Mammary epithelial cell (primary cell): Measurements from ENCODE around the gene FBXO38.

Experiments
- CTCF ChIP-seq, 2 donors: IDR thresholded peaks in 1 of 2; conservative IDR thresholded peaks in 1 of 2; 2 replicates each; pipeline ENCODE4 v1.5.1; 2011 to 2012; ENCODE audit warnings: inconsistent platforms in 2 of 2, low read length in 2 of 2, mild to moderate bottlenecking in 2 of 2, control low read depth in 1 of 2, low read depth in 1 of 2; ENCODE audit not compliant: insufficient read depth in 1 of 2; ENCODE audit errors: extremely low read depth in 1 of 2
- EZH2 ChIP-seq: IDR thresholded peaks from 2 replicates; pipeline ENCODE4 v1.6.1; 2012; ENCODE audit warnings: low read length, inconsistent platforms, borderline replicate concordance

- TF ChIP-seq EZH2, result no peak
- peak; percentile 95 to 97 for TF ChIP-seq CTCF (conservative IDR thresholded peaks at IDR 0.05 in 1 of 2, IDR thresholded peaks at IDR 0.05 in 1 of 2; ENCODE audit: extremely low read depth in 1 of 2, insufficient read depth in 1 of 2, low read depth in 1 of 2, low read length in 2 of 2)
These were observed 8.9 kb upstream of the FBXO38 start for GRCh38 chr5:148374690-148375360.
